ENCODE measurements around the gene CDKN2AIPNL. TPM values are rescaled to one million over a fixed set of nuclear protein-coding genes. Genes with fewer than 3 reads are reported as not detected.

Gene CDKN2AIPNL
- total and polyA plus RNA-seq, 3 donors from 2014 or later: 36.0 to 42.6 (median 37.1) TPM

GRCh38 chr5:134403951-134404350 lies 7.7 kb downstream of the CDKN2AIPNL start:
- Histone ChIP-seq H3K4me1 (peaks cover under 1% of the 10 kb centered on the region), H3K27me3 (no peaks in the 10 kb centered on the region), H3K36me3 (ENCODE audit: low read depth, missing control alignments) (no peaks in the 10 kb centered on the region), H3K27ac (no peak overlapping the region), H3K4me3 (no peak overlapping the region), H3K9me3 (no peaks in the 10 kb centered on the region)
- WGBS, 2 donors: 78 to 82% methylated on average over 5 of the region's 5 CpGs
- TF ChIP-seq POLR2A (IDR thresholded peaks at IDR 0.05) (no peak), CTCF (IDR thresholded peaks at IDR 0.05) (no peak)
- DNase-seq: no peak
- intact Hi-C loops (cut with DNase I; ENCODE audit: low total_unique reads): no loop called here

GRCh38 chr5:134398609-134399155 lies 13.0 kb downstream of the CDKN2AIPNL start:
- Histone ChIP-seq H3K27me3 (no peaks in the 10 kb centered on the region), H3K4me1 (peaks cover 3% of the 10 kb centered on the region), H3K4me3 (no peak overlapping the region), H3K36me3 (ENCODE audit: low read depth, missing control alignments) (no peaks in the 10 kb centered on the region), H3K9me3 (no peaks in the 10 kb centered on the region), H3K27ac (no peak overlapping the region)
- intact Hi-C loops (cut with DNase I; ENCODE audit: low total_unique reads): no loop called here
- peak; percentile 32 for DNase-seq
- TF ChIP-seq CTCF (IDR thresholded peaks at IDR 0.05) (no peak), POLR2A (IDR thresholded peaks at IDR 0.05) (no peak)
- WGBS, 2 donors: 24 to 63% methylated on average over 2 of the region's 2 CpGs

GRCh38 chr5:134397196-134397595 lies 14.5 kb downstream of the CDKN2AIPNL start:
- no peak for TF ChIP-seq CTCF (IDR thresholded peaks at IDR 0.05)
- TF ChIP-seq POLR2A (IDR thresholded peaks at IDR 0.05): no peak
- Histone ChIP-seq H3K27me3 (no peaks in the 10 kb centered on the region), H3K4me3 (no peak overlapping the region), H3K27ac (no peak overlapping the region), H3K9me3 (no peaks in the 10 kb centered on the region), H3K36me3 (ENCODE audit: low read depth, missing control alignments) (no peaks in the 10 kb centered on the region), H3K4me1 (peaks cover 3% of the 10 kb centered on the region)
- DNase-seq: no peak
- WGBS, 2 donors: 82 to 87% methylated on average over 2 of the region's 2 CpGs
- intact Hi-C loops (cut with DNase I; ENCODE audit: low total_unique reads): no loop called here

- H3K36me3 ChIP-seq (ENCODE audit: low read depth, missing control alignments): no peaks in the 10 kb centered on the region
- DNase-seq: no peak
- H3K27ac ChIP-seq: no peak overlapping the region
- H3K9me3 ChIP-seq: no peaks in the 10 kb centered on the region
- H3K4me1 ChIP-seq: peaks cover 3% of the 10 kb centered on the region
- 82 to 87% methylated on average over 4 of the region's 4 CpGs for WGBS, 2 donors
- H3K27me3 ChIP-seq: no peaks in the 10 kb centered on the region
- TF ChIP-seq POLR2A (IDR thresholded peaks at IDR 0.05): no peak
- no peak for TF ChIP-seq CTCF (IDR thresholded peaks at IDR 0.05)
- intact Hi-C loops (cut with DNase I; ENCODE audit: low total_unique reads): no loop called here
- no peak overlapping the region for H3K4me3 ChIP-seq
Observed at GRCh38 chr5:134396274-134396673, 15.4 kb downstream of the CDKN2AIPNL start.

GRCh38 chr5:134394932-134395331 lies 16.7 kb downstream of the CDKN2AIPNL start:
- H3K9me3 ChIP-seq: no peaks in the 10 kb centered on the region
- TF ChIP-seq POLR2A (IDR thresholded peaks at IDR 0.05) (no peak), CTCF (IDR thresholded peaks at IDR 0.05) (no peak)
- WGBS, 2 donors: 92 to 96% methylated on average over 7 of the region's 7 CpGs
- intact Hi-C loops (cut with DNase I; ENCODE audit: low total_unique reads): no loop called here
- no peak overlapping the region for H3K27ac ChIP-seq
- H3K27me3 ChIP-seq: no peaks in the 10 kb centered on the region
- peaks cover 3% of the 10 kb centered on the region for H3K4me1 ChIP-seq
- no peak for DNase-seq
- no peak overlapping the region for H3K4me3 ChIP-seq
- no peaks in the 10 kb centered on the region for H3K36me3 ChIP-seq (ENCODE audit: low read depth, missing control alignments)
